Activated gamma-delta T cell treated with anti-CD3 and anti-CD28 coated beads, Interleukin-2, amount 50 U/mL, for 16 hours (primary cell): ENCODE measurements around the gene SLC37A2.

Experiments
- DNase-seq: peaks from one replicate; pipeline ENCODE4 v3.0.0-alpha.2; 2020; ENCODE audit warnings: low read depth

The SLC37A2 gene

DNA sequence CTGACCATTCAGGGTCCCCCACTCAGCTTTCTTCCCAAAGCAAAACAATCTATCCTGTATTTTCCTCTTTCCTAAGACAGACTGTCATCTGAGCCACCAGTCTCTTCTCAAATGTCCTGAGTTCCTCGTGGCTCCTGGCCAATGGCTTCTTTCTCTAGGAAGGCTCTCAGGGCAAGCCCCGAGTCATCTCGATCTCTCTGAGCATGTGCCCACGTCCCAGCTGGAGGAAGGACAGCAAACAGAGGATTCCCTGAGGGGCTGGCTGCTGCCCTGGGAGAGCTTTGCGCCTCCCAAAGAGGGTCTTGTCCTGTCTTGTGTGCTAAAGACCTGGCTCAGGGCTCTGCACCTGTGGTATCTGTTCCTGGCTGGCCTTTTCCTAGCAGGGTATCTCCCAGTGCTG, 8.3 kb downstream of the SLC37A2 start:
- no peak for DNase-seq

- no peak for DNase-seq
Observed at GRCh38 chr11:125071846-125072217, 8.7 kb downstream of the SLC37A2 start.

- no peak for DNase-seq
Observed at GRCh38 chr11:125072218-125072960, 9.3 kb downstream of the SLC37A2 start.

- DNase-seq, result no peak
Observed at GRCh38 chr11:125072961-125073590, 10.0 kb downstream of the SLC37A2 start.

- no peak for DNase-seq
Observed at GRCh38 chr11:125073616-125074483, 10.7 kb downstream of the SLC37A2 start.

- no peak for DNase-seq
Observed at GRCh38 chr11:125074511-125075241, 11.6 kb downstream of the SLC37A2 start.

GRCh38 chr11:125075242-125075625, 12.1 kb downstream of the SLC37A2 start:
- DNase-seq, result no peak

- DNase-seq, result no peak
Observed at GRCh38 chr11:125075900-125076317, 12.8 kb downstream of the SLC37A2 start.

- DNase-seq, result no peak
Observed at GRCh38 chr11:125076378-125076945, 13.4 kb downstream of the SLC37A2 start.

- no peak for DNase-seq
Observed at GRCh38 chr11:125078016-125078415, 14.9 kb downstream of the SLC37A2 start.

GRCh38 chr11:125078516-125079140, 15.5 kb downstream of the SLC37A2 start:
- DNase-seq, result no peak

GRCh38 chr11:125079151-125079877, 16.2 kb downstream of the SLC37A2 start:
- DNase-seq, result no peak

DNA sequence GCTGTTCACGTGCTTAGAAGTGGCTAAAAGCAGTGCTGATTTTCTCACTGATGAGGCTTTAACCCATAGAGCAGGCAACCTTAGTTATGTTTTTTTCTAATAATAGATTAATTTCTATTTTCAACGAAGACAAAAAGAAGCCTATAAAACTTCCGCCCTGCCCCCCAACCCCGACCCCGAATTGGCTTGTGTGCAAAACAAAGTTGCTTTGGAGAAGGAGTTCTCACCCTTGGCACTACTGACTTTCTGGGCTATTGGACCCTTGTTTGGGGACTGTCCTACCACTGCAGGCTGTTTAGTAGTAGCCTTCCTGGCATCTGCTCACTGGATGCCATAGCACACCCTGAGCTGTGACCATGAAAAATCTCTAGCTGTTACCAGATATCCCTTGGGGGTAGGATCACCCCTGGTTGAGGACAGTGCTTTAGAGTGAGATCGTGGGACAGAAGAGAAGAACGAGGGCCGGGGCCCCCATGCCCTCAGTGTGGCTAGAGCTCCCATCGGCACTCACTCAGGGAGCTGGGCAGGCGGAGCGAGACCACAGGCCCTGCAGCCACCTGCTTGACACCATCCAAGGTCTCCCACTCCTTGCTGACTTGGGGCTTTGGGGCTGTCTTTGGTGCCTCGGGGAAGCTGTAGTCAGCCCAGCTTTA, 16.9 kb downstream of the SLC37A2 start:
- no peak for DNase-seq

DNA sequence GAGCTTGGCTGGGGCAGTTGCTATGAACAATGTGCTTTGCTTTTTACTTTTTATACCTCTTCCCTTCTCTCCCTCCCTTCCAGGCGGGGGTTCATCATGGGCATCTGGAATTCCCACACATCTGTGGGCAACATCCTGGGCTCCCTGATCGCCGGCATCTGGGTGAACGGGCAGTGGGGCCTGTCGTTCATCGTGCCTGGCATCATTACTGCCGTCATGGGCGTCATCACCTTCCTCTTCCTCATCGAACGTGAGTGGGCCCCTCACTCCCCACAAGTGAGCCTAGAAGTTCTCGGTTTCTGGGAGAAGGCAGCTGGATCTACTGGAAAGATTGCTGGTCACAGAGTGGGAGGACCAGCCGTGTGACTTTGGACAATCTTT, 17.4 kb downstream of the SLC37A2 start:
- no peak for DNase-seq

DNA sequence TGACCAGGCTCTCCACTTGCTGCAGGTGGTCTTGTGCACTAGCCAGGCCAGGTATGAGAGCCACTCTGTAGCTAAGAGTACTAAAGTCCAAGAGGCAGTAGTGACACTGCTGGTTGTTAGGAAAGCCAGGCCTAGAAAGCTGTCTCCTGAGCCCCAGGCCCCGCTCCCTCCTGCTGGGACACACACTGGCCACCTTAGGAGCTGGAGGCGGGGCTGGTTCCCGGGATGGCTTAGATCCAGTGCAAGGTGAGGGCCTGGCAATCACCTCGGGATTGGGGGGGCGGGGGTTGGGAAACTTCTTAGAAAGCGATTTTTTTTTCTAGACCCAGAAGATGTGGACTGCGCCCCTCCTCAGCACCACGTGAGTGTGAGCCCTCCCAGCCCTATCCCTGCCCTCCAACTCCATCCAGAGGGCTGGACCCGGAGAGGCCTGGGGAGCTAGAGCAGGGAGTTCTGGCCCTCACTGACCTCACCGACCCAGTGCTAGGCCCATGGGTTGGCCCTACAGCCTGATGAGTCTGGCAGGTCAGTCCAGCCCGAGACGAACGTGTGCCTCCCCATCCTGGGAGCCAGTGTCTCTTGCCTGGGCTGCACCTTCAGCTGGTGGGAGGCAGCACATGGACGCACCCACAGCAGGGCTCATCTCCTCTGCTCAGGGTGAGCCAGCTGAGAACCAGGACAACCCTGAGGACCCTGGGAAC, 18.1 kb downstream of the SLC37A2 start:
- DNase-seq, result no peak

DNA sequence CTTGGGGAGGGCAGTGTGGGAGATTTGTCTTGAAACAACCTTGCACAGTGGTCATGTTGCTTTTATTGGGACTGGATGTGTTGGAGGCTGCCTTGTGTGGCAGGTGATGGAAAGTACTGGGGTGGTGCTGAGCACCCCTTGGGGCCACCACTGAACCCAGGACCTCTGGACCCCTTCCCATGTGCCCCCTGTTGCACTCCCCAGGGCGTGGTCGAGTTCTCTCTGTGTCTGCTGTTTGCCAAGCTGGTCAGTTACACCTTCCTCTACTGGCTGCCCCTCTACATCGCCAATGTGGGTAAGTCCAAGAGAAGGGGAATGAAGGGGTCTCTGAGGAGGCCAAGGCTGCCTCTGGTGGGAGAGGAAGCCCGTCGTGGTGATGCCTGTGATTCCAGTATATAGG, 18.9 kb downstream of the SLC37A2 start:
- no peak for DNase-seq

DNA sequence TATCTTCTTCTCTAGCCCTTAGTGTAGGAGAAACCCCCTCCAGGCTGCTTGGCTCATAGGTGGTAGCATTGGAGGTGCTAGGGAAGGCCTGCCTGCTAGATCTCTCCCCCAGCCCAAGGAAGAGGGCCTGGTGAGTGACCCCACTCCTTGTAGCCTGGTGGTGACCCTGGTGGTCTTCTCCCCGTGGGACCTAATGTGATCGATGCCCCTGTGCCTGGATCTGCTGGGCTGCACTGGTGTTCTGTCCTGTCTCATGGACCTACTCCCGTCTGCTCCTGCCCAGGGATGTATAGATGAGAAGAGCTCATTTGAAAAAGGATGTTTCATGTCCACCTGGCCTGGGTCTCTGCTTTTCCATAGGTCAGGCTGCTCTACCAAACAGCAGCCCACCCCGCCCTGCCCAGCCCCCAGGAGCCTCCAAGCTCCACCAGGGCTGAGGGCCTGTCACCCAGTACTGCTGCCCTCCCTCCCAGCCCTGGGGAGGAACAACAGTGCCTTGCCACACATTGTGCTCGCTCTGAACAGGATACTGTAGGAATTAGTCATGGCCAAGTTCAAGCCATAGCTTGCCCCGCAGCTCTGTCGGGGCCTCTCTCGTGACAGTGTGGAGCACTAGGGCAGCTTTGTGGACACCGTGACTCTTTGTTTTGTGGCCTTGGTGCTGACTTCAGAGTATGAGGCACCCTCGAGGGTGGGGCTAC, 19.7 kb downstream of the SLC37A2 start:
- DNase-seq, result no peak

GRCh38 chr11:125083312-125084056, 20.4 kb downstream of the SLC37A2 start:
- DNase-seq, result no peak
